Endodermal cell (in vitro differentiated cells): ENCODE results near the gene PPA1. TPM values are rescaled to one million over a fixed set of nuclear protein-coding genes. Genes with fewer than 3 reads are reported as not detected.

Source experiments
- DNase-seq: peaks from one replicate; pipeline ENCODE4 v3.0.0-alpha.2; 2017
- H3K27ac ChIP-seq: 2 replicates; pipeline ENCODE4 v1.5.1; 2013; ENCODE audit warnings: mild to moderate bottlenecking, low read depth, low read length, moderate library complexity
- H3K27me3 ChIP-seq: 2 replicates; pipeline ENCODE4 v1.6.1; 2013; ENCODE audit warnings: mild to moderate bottlenecking, low read length, moderate library complexity; ENCODE audit not compliant: insufficient read depth, control insufficient read depth, poor library complexity, severe bottlenecking
- H3K36me3 ChIP-seq: 2 replicates; pipeline ENCODE4 v1.7.0; 2013; ENCODE audit warnings: mild to moderate bottlenecking, low read length, moderate library complexity; ENCODE audit not compliant: control insufficient read depth, insufficient read depth
- H3K4me1 ChIP-seq: one replicate; pipeline ENCODE4 v1.7.0; 2013; ENCODE audit warnings: low read length; ENCODE audit not compliant: control insufficient read depth, insufficient read depth
- H3K4me3 ChIP-seq: 2 replicates; pipeline ENCODE4 v1.5.1; 2013; ENCODE audit warnings: mild to moderate bottlenecking, low read length, moderate library complexity
- H3K9ac ChIP-seq: 2 replicates; pipeline ENCODE4 v1.6.1; 2013; ENCODE audit warnings: mild to moderate bottlenecking, low read length, moderate library complexity; ENCODE audit not compliant: poor library complexity, severe bottlenecking; ENCODE audit errors: extremely low read depth
- H3K9me3 ChIP-seq: 2 replicates; pipeline ENCODE4 v1.6.1; 2013; ENCODE audit warnings: mild to moderate bottlenecking, low read length, moderate library complexity; ENCODE audit not compliant: control insufficient read depth
- H3K27ac Mint-ChIP-seq: 2 replicates; pipeline ENCODE4 v1.8.0; 2020; ENCODE audit warnings: mixed read lengths
- H3K27me3 Mint-ChIP-seq: 2 replicates; pipeline ENCODE4 v1.8.0; 2021; ENCODE audit warnings: mild to moderate bottlenecking, mixed read lengths; ENCODE audit not compliant: insufficient read depth
- H3K36me3 Mint-ChIP-seq: 2 replicates; pipeline ENCODE4 v1.8.0; 2020; ENCODE audit warnings: low read depth, mixed read lengths
- H3K4me1 Mint-ChIP-seq: 2 replicates; pipeline ENCODE4 v1.8.0; 2020; ENCODE audit warnings: mixed read lengths
- H3K4me3 Mint-ChIP-seq: 2 replicates; pipeline ENCODE4 v1.8.0; 2020; ENCODE audit warnings: mild to moderate bottlenecking, moderate library complexity, mixed read lengths
- H3K9me3 Mint-ChIP-seq: 2 replicates; pipeline ENCODE4 v1.8.0; 2020; ENCODE audit warnings: mild to moderate bottlenecking, mixed read lengths
- CTCF ChIP-seq: fragments of 200-600 bp; sonication (generic); conservative IDR thresholded peaks from 2 replicates; pipeline ENCODE4 v1.5.0; 2021; ENCODE audit warnings: antibody characterized with exemption, mild to moderate bottlenecking
- WGBS, 2 experiments: methylation state at CpG; one replicate each; pipeline versions ENCODE4 v1.1.5 to v1.1.7; 2013; ENCODE audit warnings: missing lambda C conversion rate in 2 of 2, mixed read lengths in 1 of 2; ENCODE audit not compliant: insufficient coverage in 1 of 2, insufficient read length in 1 of 2; 5-methylcytosine and 5-hydroxymethylcytosine counted together
- total RNA-seq, 2 donors: library from RNA; stranded (reverse); fragmentation: NEBNext Ultra II Directional in 1 of 2; extraction: Animal tissue kit (Norgen Biotek cat#: 25700) in 1 of 2; gene quantifications; 2 replicates in 1 of 2; 3 replicates in 1 of 2; pipeline ENCODE4 v1.2.1, GENCODE V29; 2021

PPA1 gene
- total RNA-seq, 2 donors from 2014 or later = 63.3 to 72.1 TPM

- H3K4me1 Mint-ChIP-seq = peaks cover 15% of the 10 kb centered on the region
- no peaks in the 10 kb centered on the region for H3K9me3 ChIP-seq
- H3K4me1 ChIP-seq = no peaks in the 10 kb centered on the region
- DNase-seq = no peak
- no peak overlapping the region for H3K27ac ChIP-seq
- H3K4me3 ChIP-seq = no peak overlapping the region
- no peak overlapping the region for H3K9ac ChIP-seq
- peaks cover 26% of the 10 kb centered on the region for H3K36me3 ChIP-seq
- no peaks in the 10 kb centered on the region for H3K27me3 ChIP-seq
- peaks cover 13% of the 10 kb centered on the region for H3K36me3 Mint-ChIP-seq
- H3K27ac Mint-ChIP-seq = no peak overlapping the region
- no peak overlapping the region for H3K4me3 Mint-ChIP-seq
- 97 to 100% methylated on average over 7 of the region's 7 CpGs for WGBS, 2 experiments
- TF ChIP-seq CTCF = no peak
- no peaks in the 10 kb centered on the region for H3K27me3 Mint-ChIP-seq
- H3K9me3 Mint-ChIP-seq = no peaks in the 10 kb centered on the region
These were observed 66.0 kb downstream of the PPA1 start for GRCh38 chr10:70167246-70167645.

GRCh38 chr10:70166394-70166793, 66.8 kb downstream of the PPA1 start:
- no peak for DNase-seq
- Histone ChIP-seq H3K9me3 (no peaks in the 10 kb centered on the region), H3K4me1 (no peaks in the 10 kb centered on the region), H3K27me3 (no peaks in the 10 kb centered on the region), H3K9ac (no peak overlapping the region), H3K4me3 (no peak overlapping the region), H3K36me3 (peaks cover 33% of the 10 kb centered on the region), H3K27ac (no peak overlapping the region)
- 80 to 96% methylated on average over 1 to 3 of the region's 3 CpGs for WGBS, 2 experiments
- Mint-ChIP-seq H3K4me3 (no peak overlapping the region), H3K36me3 (peaks cover 17% of the 10 kb centered on the region), H3K27me3 (no peaks in the 10 kb centered on the region), H3K4me1 (peaks cover 15% of the 10 kb centered on the region), H3K27ac (no peak overlapping the region), H3K9me3 (no peaks in the 10 kb centered on the region)
- TF ChIP-seq CTCF = no peak

GRCh38 chr10:70164163-70164562, 69.1 kb downstream of the PPA1 start:
- H3K27ac Mint-ChIP-seq = no peak overlapping the region
- Histone ChIP-seq H3K27ac (no peak overlapping the region), H3K9me3 (no peaks in the 10 kb centered on the region), H3K4me3 (no peak overlapping the region), H3K36me3 (peaks cover 55% of the 10 kb centered on the region), H3K9ac (no peak overlapping the region), H3K4me1 (no peaks in the 10 kb centered on the region), H3K27me3 (no peaks in the 10 kb centered on the region)
- no peak for TF ChIP-seq CTCF
- H3K4me1 Mint-ChIP-seq = peaks cover 10% of the 10 kb centered on the region
- DNase-seq = no peak
- H3K27me3 Mint-ChIP-seq = no peaks in the 10 kb centered on the region
- H3K4me3 Mint-ChIP-seq = no peak overlapping the region
- H3K36me3 Mint-ChIP-seq = peaks cover 31% of the 10 kb centered on the region
- no peaks in the 10 kb centered on the region for H3K9me3 Mint-ChIP-seq
- 94 to 100% methylated on average over 2 to 3 of the region's 3 CpGs for WGBS, 2 experiments
